HEK293 (cell line): ENCODE measurements around the gene HARS2.

Experiments used
- CTCF ChIA-PET: fragments of 350-600 bp; formaldehyde crosslinking; extraction: SDS; loops from one replicate; lab custom pipeline; 2021; ENCODE audit warnings: antibody characterized with exemption; lab: Yijun Ruan, JAX
- POLR2A ChIA-PET: fragments of 300-600 bp; formaldehyde crosslinking; extraction: SDS; loops from one replicate; lab custom pipeline; 2020; ENCODE audit warnings: antibody characterized with exemption, inconsistent platforms; lab: Yijun Ruan, JAX
- H3K27ac ChIP-seq: fragments of 200-500 bp; sonication (Bioruptor generic); 2 replicates; pipeline ENCODE4 v1.5.1; 2014; ENCODE audit warnings: low read depth, low read length, control low read depth, inconsistent platforms; ENCODE audit errors: extremely low read depth
- H3K36me3 ChIP-seq, 2 experiments: fragments of 200-500 bp in 1 of 2; sonication (Bioruptor generic) in 1 of 2; 1 replicate in 1 of 2; 2 replicates in 1 of 2; pipeline ENCODE4 v1.5.1; 2014 to 2017; ENCODE audit warnings: inconsistent platforms in 2 of 2, low read length in 2 of 2; ENCODE audit not compliant: control insufficient read depth in 2 of 2, insufficient read depth in 1 of 2
- H3K4me1 ChIP-seq: fragments of 200-500 bp; sonication (Bioruptor generic); 2 replicates; pipeline ENCODE4 v1.5.1; 2014; ENCODE audit warnings: mild to moderate bottlenecking, low read length, inconsistent platforms; ENCODE audit not compliant: control insufficient read depth, insufficient read depth
- H3K4me3 ChIP-seq: 2 replicates; pipeline ENCODE4 v1.5.1; 2011; ENCODE audit warnings: low read depth, mild to moderate bottlenecking, control low read depth, low read length, moderate library complexity
- H3K9me3 ChIP-seq: fragments of 200-500 bp; sonication (Bioruptor generic); 2 replicates; pipeline ENCODE4 v1.5.1; 2014; ENCODE audit warnings: low read depth, low read length, inconsistent platforms; ENCODE audit not compliant: control insufficient read depth, insufficient read depth
- MZF1 ChIP-seq: fragments of 450-650 bp; formaldehyde crosslinking; IDR thresholded peaks from 2 replicates; pipeline ENCODE4 v1.5.1; 2017; ENCODE audit warnings: missing biosample characterization, missing genetic modification characterization, borderline replicate concordance
- OSR2 ChIP-seq: fragments of 450-650 bp; formaldehyde crosslinking; IDR thresholded peaks from 2 replicates; pipeline ENCODE4 v1.5.1; 2016; ENCODE audit warnings: missing biosample characterization, missing genetic modification characterization
- OVOL3 ChIP-seq: fragments of 450-650 bp; formaldehyde crosslinking; IDR thresholded peaks from 2 replicates; pipeline ENCODE4 v1.5.1; 2016; ENCODE audit warnings: missing biosample characterization, missing genetic modification characterization
- REST ChIP-seq: fragments of 450-650 bp; formaldehyde crosslinking; IDR thresholded peaks from 2 replicates; pipeline ENCODE4 v1.5.1; 2016; ENCODE audit warnings: missing biosample characterization, missing genetic modification characterization
- SALL2 ChIP-seq: fragments of 450-650 bp; formaldehyde crosslinking; IDR thresholded peaks from 2 replicates; pipeline ENCODE4 v1.5.0; 2017; ENCODE audit warnings: missing biosample characterization, mild to moderate bottlenecking, missing genetic modification characterization, borderline replicate concordance
- SCRT1 ChIP-seq: fragments of 450-650 bp; formaldehyde crosslinking; IDR thresholded peaks from 2 replicates; pipeline ENCODE4 v1.5.1; 2016; ENCODE audit warnings: missing biosample characterization, missing genetic modification characterization, borderline replicate concordance
- SCRT2 ChIP-seq: fragments of 450-650 bp; formaldehyde crosslinking; IDR thresholded peaks from 2 replicates; pipeline ENCODE4 v1.5.1; 2016; ENCODE audit warnings: missing biosample characterization, missing genetic modification characterization
- ZBTB7A ChIP-seq: fragments of 450-650 bp; formaldehyde crosslinking; IDR thresholded peaks from 2 replicates; pipeline ENCODE4 v1.5.1; 2016; ENCODE audit warnings: low read depth, missing biosample characterization, missing genetic modification characterization
- ZNF132 ChIP-seq: fragments of 450-650 bp; formaldehyde crosslinking; IDR thresholded peaks from 2 replicates; pipeline ENCODE4 v1.5.1; 2017; ENCODE audit warnings: missing biosample characterization, missing genetic modification characterization, borderline replicate concordance
- ZNF366 ChIP-seq: fragments of 450-650 bp; formaldehyde crosslinking; conservative IDR thresholded peaks from 2 replicates; pipeline ENCODE4 v1.5.1; 2016; ENCODE audit warnings: missing biosample characterization, missing genetic modification characterization
- ZNF416 ChIP-seq: fragments of 450-650 bp; formaldehyde crosslinking; IDR thresholded peaks from 2 replicates; pipeline ENCODE4 v1.5.1; 2016; ENCODE audit warnings: missing biosample characterization, missing genetic modification characterization
- ZNF514 ChIP-seq: fragments of 450-650 bp; formaldehyde crosslinking; IDR thresholded peaks from 2 replicates; pipeline ENCODE4 v1.5.1; 2016; ENCODE audit warnings: missing biosample characterization, missing genetic modification characterization
- ZNF555 ChIP-seq: fragments of 450-650 bp; formaldehyde crosslinking; conservative IDR thresholded peaks from 2 replicates; pipeline ENCODE4 v1.5.1; 2017; ENCODE audit warnings: missing biosample characterization, mild to moderate bottlenecking, missing genetic modification characterization, inconsistent platforms
- ZNF561 ChIP-seq: fragments of 450-650 bp; IDR thresholded peaks from 2 replicates; pipeline ENCODE4 v1.5.1; 2018; ENCODE audit warnings: missing biosample characterization, missing genetic modification characterization, borderline replicate concordance
- ZNF664 ChIP-seq: fragments of 450-650 bp; formaldehyde crosslinking; IDR thresholded peaks from 2 replicates; pipeline ENCODE4 v1.5.1; 2016; ENCODE audit warnings: missing biosample characterization, missing genetic modification characterization
- ZNF677 ChIP-seq: fragments of 450-650 bp; IDR thresholded peaks from 2 replicates; pipeline ENCODE4 v1.5.0; 2018; ENCODE audit warnings: missing biosample characterization, mild to moderate bottlenecking, missing genetic modification characterization, moderate library complexity
- ZNF777 ChIP-seq: fragments of 450-650 bp; formaldehyde crosslinking; IDR thresholded peaks from 2 replicates; pipeline ENCODE4 v1.5.1; 2017; ENCODE audit warnings: missing biosample characterization, missing genetic modification characterization, borderline replicate concordance
- ZNF791 ChIP-seq: fragments of 450-650 bp; formaldehyde crosslinking; IDR thresholded peaks from 2 replicates; pipeline ENCODE4 v1.5.1; 2016; ENCODE audit warnings: missing biosample characterization, missing genetic modification characterization
- ZNF837 ChIP-seq: fragments of 450-650 bp; formaldehyde crosslinking; IDR thresholded peaks from 2 replicates; pipeline ENCODE4 v1.5.1; 2016; ENCODE audit warnings: missing biosample characterization, missing genetic modification characterization
- ZSCAN16 ChIP-seq: fragments of 450-650 bp; formaldehyde crosslinking; IDR thresholded peaks from 2 replicates; pipeline ENCODE4 v1.5.1; 2016; ENCODE audit warnings: missing biosample characterization, missing genetic modification characterization
- ZXDB ChIP-seq: fragments of 450-650 bp; formaldehyde crosslinking; IDR thresholded peaks from 2 replicates; pipeline ENCODE4 v1.5.1; 2016; ENCODE audit warnings: missing biosample characterization, missing genetic modification characterization
- TF ChIP-seq, protein P1 (sequence below): fragments of 450-650 bp; formaldehyde crosslinking; IDR thresholded peaks from 2 replicates; pipeline ENCODE4 v1.5.1; 2016; ENCODE audit warnings: missing biosample characterization, missing genetic modification characterization, borderline replicate concordance
- TF ChIP-seq, protein P2 (sequence below): fragments of 450-650 bp; formaldehyde crosslinking; optimal IDR thresholded peaks from 2 replicates; pipeline ENCODE3; 2016; ENCODE audit warnings: missing biosample characterization, mild to moderate bottlenecking, missing genetic modification characterization
- TF ChIP-seq, protein P3 (sequence below): IDR thresholded peaks from 2 replicates; pipeline ENCODE4 v1.6.1; 2011; ENCODE audit warnings: mild to moderate bottlenecking, low read depth, low read length, borderline replicate concordance

The HARS2 gene

DNA sequence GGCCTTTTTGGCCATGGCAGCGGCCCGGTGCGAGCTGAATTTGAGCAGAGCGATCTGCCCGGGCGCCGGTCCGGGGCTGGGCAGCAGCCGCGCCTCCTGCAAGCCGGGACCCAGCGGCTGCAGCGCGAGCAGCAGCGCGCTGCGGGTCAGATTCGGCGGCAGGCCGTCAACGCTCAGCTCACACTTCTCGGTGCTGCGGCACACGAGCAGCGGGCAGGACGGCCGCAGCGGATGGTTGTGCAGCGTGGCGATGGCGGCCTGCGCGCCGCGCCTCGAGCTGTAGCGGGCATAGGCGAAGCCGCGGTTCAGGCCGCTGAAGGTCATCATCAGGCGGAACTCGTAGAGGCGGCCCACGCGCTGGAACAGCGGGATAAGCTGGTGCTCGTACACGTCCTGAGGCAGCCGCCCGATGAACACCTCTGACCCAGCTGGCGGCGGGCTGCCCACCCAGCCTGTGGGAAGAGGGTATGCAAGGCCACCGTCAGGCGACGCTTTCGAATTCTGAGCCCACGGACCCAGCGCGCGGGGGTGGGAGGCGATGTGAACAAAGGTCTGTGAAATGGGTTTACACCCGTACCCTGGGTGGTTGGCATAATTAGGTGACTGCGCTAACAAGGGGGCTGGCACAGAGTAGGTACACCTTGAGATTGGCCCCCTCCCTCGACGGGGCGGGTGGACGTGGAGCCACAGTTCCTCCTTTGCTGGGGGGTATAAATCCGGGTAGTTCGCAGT is 18.6 kb upstream of the HARS2 start:
- no peaks in the 10 kb centered on the region for H3K9me3 ChIP-seq
- POLR2A ChIA-PET, result interaction anchor here (1.0 to 1.6 kb wide), 4 partner anchors 10 to 39 kb away, joined by 3 to 6 read pairs (median 4); partner anchors contain the start of genes HARS1, HARS2, IK and NDUFA2
- no peak for TF ChIP-seq MZF1 (tag by site-specific recombination)
- TF ChIP-seq SCRT1 (tag by site-specific recombination), result no peak
- TF ChIP-seq SALL2 (tag by site-specific recombination), result no peak
- no peak for TF ChIP-seq ZNF664
- no peak for TF ChIP-seq ZBTB7A (tag by site-specific recombination)
- TF ChIP-seq ZNF366 (tag by site-specific recombination), result no peak
- TF ChIP-seq ZXDB (tag by site-specific recombination), result no peak
- TF ChIP-seq ZNF416, result no peak
- no peak for TF ChIP-seq ZNF132
- no peak for TF ChIP-seq REST (tag by site-specific recombination)
- no peak for TF ChIP-seq ZNF514
- TF ChIP-seq OVOL3 (tag by site-specific recombination), result no peak
- no peak for TF ChIP-seq ZNF837 (tag by site-specific recombination)
- H3K27ac ChIP-seq, result no peak overlapping the region
- no peaks in the 10 kb centered on the region for H3K4me1 ChIP-seq
- peaks cover 17 to 97% of the 10 kb centered on the region in 2 experiments for H3K36me3 ChIP-seq
- no peak overlapping the region for H3K4me3 ChIP-seq
- CTCF ChIA-PET, result no interaction called here

GRCh38 chr5:140673187-140673976 is 17.9 kb upstream of the HARS2 start, which contains the start of gene DND1:
Gene DND1, minus strand, starts transcription at chr5:140673576. Its CDS starts 34 bp downstream, at chr5:140673542.
- no peak within 1 kb of the TSS for H3K4me3 ChIP-seq
- H3K27ac ChIP-seq, result no peak within 1 kb of the TSS
- ChIA-PET CTCF (interaction anchor here (1.0 kb wide), 1 partner anchor 48 kb away, joined by 3 read pairs; no protein-coding TSS in a partner anchor), POLR2A (interaction anchor here (1.0 to 1.6 kb wide), 3 partner anchors 9 to 26 kb away, joined by 3 to 6 read pairs (median 4); partner anchors contain the start of genes HARS1, HARS2, IK and NDUFA2)
- no peaks in the 10 kb centered on the region for H3K9me3 ChIP-seq
- peaks cover 17 to 96% of the 10 kb centered on the region in 2 experiments; a peak in 2 of 3 replicates for H3K36me3 ChIP-seq
- H3K4me1 ChIP-seq, result no peaks in the 10 kb centered on the region
- TF ChIP-seq ZNF561, result no peak
- TF ChIP-seq ZXDB (tag by site-specific recombination), result no peak
- no peak for TF ChIP-seq ZNF777 (tag by site-specific recombination)
- no peak for TF ChIP-seq SCRT2 (tag by site-specific recombination)
- no peak for TF ChIP-seq ZNF677
- no peak for TF ChIP-seq OSR2 (tag by site-specific recombination)
- TF ChIP-seq ZNF791 (tag by site-specific recombination), result no peak
- TF ChIP-seq ZNF366 (tag by site-specific recombination), result no peak
- no peak for TF ChIP-seq ZSCAN16 (tag by site-specific recombination)
- TF ChIP-seq, protein P1, sequence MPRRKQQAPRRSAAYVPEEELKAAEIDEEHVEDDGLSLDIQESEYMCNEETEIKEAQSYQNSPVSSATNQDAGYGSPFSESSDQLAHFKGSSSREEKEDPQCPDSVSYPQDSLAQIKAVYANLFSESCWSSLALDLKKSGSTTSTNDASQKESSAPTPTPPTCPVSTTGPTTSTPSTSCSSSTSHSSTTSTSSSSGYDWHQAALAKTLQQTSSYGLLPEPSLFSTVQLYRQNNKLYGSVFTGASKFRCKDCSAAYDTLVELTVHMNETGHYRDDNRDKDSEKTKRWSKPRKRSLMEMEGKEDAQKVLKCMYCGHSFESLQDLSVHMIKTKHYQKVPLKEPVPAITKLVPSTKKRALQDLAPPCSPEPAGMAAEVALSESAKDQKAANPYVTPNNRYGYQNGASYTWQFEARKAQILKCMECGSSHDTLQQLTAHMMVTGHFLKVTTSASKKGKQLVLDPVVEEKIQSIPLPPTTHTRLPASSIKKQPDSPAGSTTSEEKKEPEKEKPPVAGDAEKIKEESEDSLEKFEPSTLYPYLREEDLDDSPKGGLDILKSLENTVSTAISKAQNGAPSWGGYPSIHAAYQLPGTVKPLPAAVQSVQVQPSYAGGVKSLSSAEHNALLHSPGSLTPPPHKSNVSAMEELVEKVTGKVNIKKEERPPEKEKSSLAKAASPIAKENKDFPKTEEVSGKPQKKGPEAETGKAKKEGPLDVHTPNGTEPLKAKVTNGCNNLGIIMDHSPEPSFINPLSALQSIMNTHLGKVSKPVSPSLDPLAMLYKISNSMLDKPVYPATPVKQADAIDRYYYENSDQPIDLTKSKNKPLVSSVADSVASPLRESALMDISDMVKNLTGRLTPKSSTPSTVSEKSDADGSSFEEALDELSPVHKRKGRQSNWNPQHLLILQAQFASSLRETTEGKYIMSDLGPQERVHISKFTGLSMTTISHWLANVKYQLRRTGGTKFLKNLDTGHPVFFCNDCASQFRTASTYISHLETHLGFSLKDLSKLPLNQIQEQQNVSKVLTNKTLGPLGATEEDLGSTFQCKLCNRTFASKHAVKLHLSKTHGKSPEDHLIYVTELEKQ, result no peak
- TF ChIP-seq OVOL3 (tag by site-specific recombination), result no peak
- TF ChIP-seq, protein P2, sequence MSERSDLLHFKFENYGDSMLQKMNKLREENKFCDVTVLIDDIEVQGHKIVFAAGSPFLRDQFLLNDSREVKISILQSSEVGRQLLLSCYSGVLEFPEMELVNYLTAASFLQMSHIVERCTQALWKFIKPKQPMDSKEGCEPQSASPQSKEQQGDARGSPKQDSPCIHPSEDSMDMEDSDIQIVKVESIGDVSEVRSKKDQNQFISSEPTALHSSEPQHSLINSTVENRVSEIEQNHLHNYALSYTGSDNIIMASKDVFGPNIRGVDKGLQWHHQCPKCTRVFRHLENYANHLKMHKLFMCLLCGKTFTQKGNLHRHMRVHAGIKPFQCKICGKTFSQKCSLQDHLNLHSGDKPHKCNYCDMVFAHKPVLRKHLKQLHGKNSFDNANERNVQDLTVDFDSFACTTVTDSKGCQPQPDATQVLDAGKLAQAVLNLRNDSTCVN (tag by site-specific recombination), result no peak
- TF ChIP-seq, protein P3, sequence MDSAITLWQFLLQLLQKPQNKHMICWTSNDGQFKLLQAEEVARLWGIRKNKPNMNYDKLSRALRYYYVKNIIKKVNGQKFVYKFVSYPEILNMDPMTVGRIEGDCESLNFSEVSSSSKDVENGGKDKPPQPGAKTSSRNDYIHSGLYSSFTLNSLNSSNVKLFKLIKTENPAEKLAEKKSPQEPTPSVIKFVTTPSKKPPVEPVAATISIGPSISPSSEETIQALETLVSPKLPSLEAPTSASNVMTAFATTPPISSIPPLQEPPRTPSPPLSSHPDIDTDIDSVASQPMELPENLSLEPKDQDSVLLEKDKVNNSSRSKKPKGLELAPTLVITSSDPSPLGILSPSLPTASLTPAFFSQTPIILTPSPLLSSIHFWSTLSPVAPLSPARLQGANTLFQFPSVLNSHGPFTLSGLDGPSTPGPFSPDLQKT, result no peak
- no peak for TF ChIP-seq ZNF555 (tag by site-specific recombination)
- TF ChIP-seq ZNF514, result no peak
